Peyer's patch (tissue), 4 donors: ENCODE data around the gene STX18. TPM values are rescaled to one million over a fixed set of nuclear protein-coding genes. Genes with fewer than 3 reads are reported as not detected.

ENCODE experiments used
- DNase-seq, 3 donors: peaks; one replicate each; pipeline ENCODE4 v3.0.0-alpha.2; 2017 to 2019
- H3K27ac ChIP-seq, 4 donors: fragments of 200-600 bp; sonication (generic); one replicate each; pipeline ENCODE4 v1.5.1; 2016 to 2019
- H3K27me3 ChIP-seq, 2 donors: fragments of 200-600 bp; sonication (generic); one replicate each; pipeline ENCODE4 v1.5.1; 2019
- H3K36me3 ChIP-seq, 3 donors: fragments of 200-600 bp; sonication (generic); one replicate each; pipeline ENCODE4 v1.5.1; 2016 to 2019
- H3K4me1 ChIP-seq, 4 donors: fragments of 200-600 bp; sonication (generic); one replicate each; pipeline ENCODE4 v1.5.1; 2016 to 2019
- H3K4me3 ChIP-seq, 4 donors: fragments of 200-600 bp; sonication (generic); 1 replicate in 3 of 4; 2 replicates in 1 of 4; pipeline ENCODE4 v1.5.1; 2016 to 2019; ENCODE audit warnings: mild to moderate bottlenecking in 1 of 4
- H3K9me3 ChIP-seq, 4 donors: fragments of 200-600 bp; sonication (generic); one replicate each; pipeline ENCODE4 v1.5.1; 2016 to 2019; ENCODE audit warnings: mild to moderate bottlenecking in 1 of 4
- POLR2A ChIP-seq, 2 donors: fragments of 450-650 bp; IDR thresholded peaks; one replicate each; pipeline ENCODE4 v1.5.1; 2017; ENCODE audit warnings: antibody characterized with exemption in 2 of 2, mild to moderate bottlenecking in 2 of 2, moderate library complexity in 2 of 2
- total RNA-seq, 4 donors: library from RNA; depleted of rRNA; stranded (reverse); fragments of >200 nt; gene quantifications; one replicate each; pipeline ENCODE4 v1.1.0, GENCODE V29; 2016
- TF ChIP-seq, protein P1 (sequence below), 6 experiments: fragments of 450-650 bp in 4 of 6; fragments of 200-600 bp in 2 of 6; sonication (generic) in 1 of 6; IDR thresholded peaks; one replicate each; pipeline ENCODE4 v1.5.1; 2017 to 2019; ENCODE audit warnings: antibody characterized with exemption in 6 of 6, mild to moderate bottlenecking in 3 of 6, moderate library complexity in 1 of 6

STX18 gene
- total RNA-seq: 10 to 100 TPM; 33.0 to 56.0 (median 42.3) TPM

DNA sequence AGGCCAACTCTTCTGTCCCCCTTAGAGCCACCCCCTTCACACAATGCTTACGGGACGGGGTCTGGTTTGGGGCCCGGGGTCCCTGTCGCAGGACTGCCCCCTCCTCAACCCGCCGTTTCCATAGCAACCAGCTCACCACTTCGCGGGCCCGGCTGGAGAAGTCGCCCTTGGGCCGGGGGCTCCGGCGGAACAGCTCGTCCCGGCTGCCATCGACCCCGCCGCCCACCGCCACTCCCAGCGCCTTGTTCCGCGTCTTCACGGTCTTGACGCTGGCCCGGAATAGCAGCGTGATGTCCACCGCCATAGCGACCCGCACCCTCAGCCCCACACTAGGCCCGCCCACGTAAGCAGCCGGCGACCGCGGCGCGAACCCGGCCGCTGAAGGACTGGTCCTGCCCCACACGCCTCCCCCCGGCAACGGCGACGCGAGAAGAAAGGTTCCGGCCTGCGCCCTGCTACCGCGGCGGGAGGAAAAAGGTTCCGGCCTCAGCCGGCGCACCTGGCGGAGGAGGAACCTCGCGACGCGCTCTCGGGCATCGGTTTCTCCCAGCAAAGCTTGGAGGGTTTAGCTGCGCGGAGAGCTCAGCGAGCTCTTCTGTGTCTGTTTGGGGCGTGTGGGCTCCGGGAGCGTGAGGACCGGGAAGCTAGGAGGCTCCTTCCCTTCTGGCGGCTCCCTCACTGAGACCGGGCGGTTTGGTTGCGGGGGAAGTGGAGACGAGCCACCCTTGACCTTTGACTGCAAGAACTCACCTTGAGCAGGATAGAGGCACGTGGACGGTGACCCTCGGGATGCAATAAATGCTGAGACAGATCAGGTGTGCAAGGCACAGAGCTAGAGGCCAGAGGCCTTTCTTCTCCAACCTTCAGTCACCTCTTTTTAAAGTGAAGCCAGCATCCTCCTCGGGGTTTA is at the start of gene STX18:
Gene STX18, minus strand, starts transcription at position 388 of the 910 bp plus-strand sequence. Its CDS starts 84 bp downstream, at position 304.
- H3K4me1 ChIP-seq: peaks cover 0 to 28% (median 5%) of the 10 kb centered on the region in 4 donors

DNA sequence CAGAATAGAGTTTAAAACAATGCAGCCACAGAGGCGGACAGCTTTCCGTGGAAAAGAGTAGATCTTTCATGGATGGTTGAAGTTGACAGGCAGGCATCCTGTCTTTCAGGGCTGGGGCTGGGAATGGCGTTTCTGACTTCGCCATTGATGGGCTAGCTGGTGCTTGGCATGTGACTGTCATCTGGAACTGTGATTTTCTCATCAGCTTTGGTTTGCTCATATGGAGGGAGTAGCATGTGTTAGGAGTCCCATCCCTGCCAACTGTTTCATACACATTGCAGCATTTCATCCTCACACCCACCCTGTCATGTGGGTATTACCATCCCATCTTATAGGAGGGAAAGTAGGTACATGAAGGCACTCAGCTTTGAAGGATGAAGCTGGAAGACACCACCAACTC is 49.2 kb upstream of the STX18 start:
- Histone ChIP-seq H3K4me1 (no peaks in the 10 kb centered on the region), H3K36me3 (no peaks in the 10 kb centered on the region), H3K27ac (no peak overlapping the region), H3K4me3 (no peak overlapping the region), H3K27me3 (no peaks in the 10 kb centered on the region), H3K9me3 (peaks cover 0 to 6% (median 2%) of the 10 kb centered on the region in 4 donors)
- DNase-seq: no peak
- no peak for TF ChIP-seq POLR2A (IDR thresholded peaks at IDR 0.05)
- TF ChIP-seq, protein P1, sequence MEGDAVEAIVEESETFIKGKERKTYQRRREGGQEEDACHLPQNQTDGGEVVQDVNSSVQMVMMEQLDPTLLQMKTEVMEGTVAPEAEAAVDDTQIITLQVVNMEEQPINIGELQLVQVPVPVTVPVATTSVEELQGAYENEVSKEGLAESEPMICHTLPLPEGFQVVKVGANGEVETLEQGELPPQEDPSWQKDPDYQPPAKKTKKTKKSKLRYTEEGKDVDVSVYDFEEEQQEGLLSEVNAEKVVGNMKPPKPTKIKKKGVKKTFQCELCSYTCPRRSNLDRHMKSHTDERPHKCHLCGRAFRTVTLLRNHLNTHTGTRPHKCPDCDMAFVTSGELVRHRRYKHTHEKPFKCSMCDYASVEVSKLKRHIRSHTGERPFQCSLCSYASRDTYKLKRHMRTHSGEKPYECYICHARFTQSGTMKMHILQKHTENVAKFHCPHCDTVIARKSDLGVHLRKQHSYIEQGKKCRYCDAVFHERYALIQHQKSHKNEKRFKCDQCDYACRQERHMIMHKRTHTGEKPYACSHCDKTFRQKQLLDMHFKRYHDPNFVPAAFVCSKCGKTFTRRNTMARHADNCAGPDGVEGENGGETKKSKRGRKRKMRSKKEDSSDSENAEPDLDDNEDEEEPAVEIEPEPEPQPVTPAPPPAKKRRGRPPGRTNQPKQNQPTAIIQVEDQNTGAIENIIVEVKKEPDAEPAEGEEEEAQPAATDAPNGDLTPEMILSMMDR (IDR thresholded peaks at IDR 0.05): no peak

More for the DNA sequence above, at the start of gene STX18:
- peak; percentile 72 to 95 (median 90) for DNase-seq
- peak within 1 kb of the TSS; percentile 83 to 97 (median 90) for H3K4me3 ChIP-seq
- no peaks in the 10 kb centered on the region for H3K36me3 ChIP-seq
- H3K9me3 ChIP-seq: no peaks in the 10 kb centered on the region
- TF ChIP-seq POLR2A (IDR thresholded peaks at IDR 0.05): peak; percentile 75 to 78
- TF ChIP-seq, protein P1 (IDR thresholded peaks at IDR 0.05): peak in 3 of 6 experiments; percentile 1 to 29 (median 5)
- peak within 1 kb of the TSS; percentile 82 to 89 (median 88) for H3K27ac ChIP-seq
- H3K27me3 ChIP-seq: no peaks in the 10 kb centered on the region

DNA sequence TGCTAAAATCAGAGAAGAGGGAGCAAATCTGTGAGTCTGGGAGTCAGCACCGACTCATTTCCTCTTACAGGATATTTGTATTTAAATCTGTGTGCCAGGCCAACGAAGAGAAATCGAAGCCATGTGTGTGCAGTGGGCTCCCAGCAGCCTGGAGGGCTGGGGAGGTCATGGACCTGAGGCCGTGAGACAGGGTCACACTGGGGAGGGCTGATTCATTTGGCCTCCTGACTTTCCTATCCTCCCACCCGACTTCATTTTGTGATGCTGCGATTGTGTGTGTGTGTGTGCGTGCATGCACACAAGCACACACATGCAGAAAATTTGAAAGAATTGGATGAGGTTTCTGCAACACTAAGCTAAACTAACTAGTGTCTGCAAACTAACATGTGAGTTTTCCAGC is 48.7 kb upstream of the STX18 start:
- peaks cover 0 to 5% (median 2%) of the 10 kb centered on the region in 4 donors for H3K9me3 ChIP-seq
- no peak for TF ChIP-seq POLR2A (IDR thresholded peaks at IDR 0.05)
- TF ChIP-seq, protein P1 (IDR thresholded peaks at IDR 0.05): no peak
- H3K36me3 ChIP-seq: no peaks in the 10 kb centered on the region
- DNase-seq: no peak
- H3K27ac ChIP-seq: no peak overlapping the region
- no peaks in the 10 kb centered on the region for H3K27me3 ChIP-seq
- no peaks in the 10 kb centered on the region for H3K4me1 ChIP-seq
- no peak overlapping the region for H3K4me3 ChIP-seq

DNA sequence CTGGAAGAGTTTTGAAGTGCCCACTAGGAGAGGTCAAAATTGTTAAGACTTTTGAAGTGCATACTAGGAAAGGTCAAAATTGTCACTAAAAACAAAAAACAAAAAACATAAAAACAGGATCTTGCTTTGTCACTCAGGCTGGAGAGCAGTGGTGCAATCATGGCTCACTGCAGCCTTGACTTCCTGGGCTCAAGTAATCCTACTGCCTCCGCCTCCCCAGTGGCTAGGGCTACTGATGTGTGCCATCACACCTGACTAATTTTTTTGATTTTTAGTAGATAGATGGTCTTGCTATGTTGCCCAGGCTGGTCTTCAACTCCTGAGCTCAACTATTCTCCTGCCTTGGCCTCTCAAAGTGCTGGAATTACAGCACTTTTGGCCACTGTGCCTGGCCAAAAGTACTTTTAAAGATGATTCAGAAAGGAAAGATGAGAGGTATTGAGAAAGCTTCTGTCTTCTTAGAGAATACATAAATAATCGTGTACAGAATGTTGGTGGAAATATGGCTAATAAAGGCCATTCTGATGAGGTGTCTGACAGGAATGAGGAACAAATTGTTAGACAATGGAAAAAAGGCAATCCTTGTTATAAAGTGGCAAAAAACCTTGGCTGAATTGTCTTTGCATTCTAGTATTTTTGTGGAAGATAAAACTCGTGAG is 43.3 kb upstream of the STX18 start:
- DNase-seq: no peak
- H3K36me3 ChIP-seq: no peaks in the 10 kb centered on the region
- H3K4me3 ChIP-seq: no peak overlapping the region
- H3K9me3 ChIP-seq: no peaks in the 10 kb centered on the region
- H3K27ac ChIP-seq: no peak overlapping the region
- no peaks in the 10 kb centered on the region for H3K27me3 ChIP-seq
- H3K4me1 ChIP-seq: no peaks in the 10 kb centered on the region
- no peak for TF ChIP-seq POLR2A (IDR thresholded peaks at IDR 0.05)
- TF ChIP-seq, protein P1 (IDR thresholded peaks at IDR 0.05): no peak

DNA sequence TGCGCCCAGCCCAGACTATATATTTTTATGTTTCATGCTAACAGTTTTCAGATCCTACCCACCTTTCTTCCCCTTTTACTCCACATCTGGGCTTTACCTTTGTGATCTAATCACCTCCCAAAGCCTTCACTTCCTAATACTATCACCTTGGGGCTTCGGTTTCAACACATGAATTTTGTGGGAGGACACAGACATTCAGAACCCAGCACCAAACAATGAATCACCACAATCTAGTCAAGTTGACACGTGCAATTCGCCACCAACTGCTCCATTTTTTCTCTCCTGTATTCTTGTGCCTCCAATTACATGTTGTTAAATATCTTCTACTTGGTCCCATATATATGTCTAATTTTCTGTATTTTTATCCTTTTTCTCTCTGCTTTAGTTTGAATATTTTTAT is 41.8 kb upstream of the STX18 start:
- Histone ChIP-seq H3K4me3 (no peak overlapping the region), H3K36me3 (no peaks in the 10 kb centered on the region), H3K27me3 (no peaks in the 10 kb centered on the region), H3K4me1 (no peaks in the 10 kb centered on the region), H3K27ac (no peak overlapping the region), H3K9me3 (no peaks in the 10 kb centered on the region)
- DNase-seq: no peak
- TF ChIP-seq, protein P1 (IDR thresholded peaks at IDR 0.05): no peak
- TF ChIP-seq POLR2A (IDR thresholded peaks at IDR 0.05): no peak
